Panc1 (cell line): ENCODE data around the gene STX3. TPM values are rescaled to one million over a fixed set of nuclear protein-coding genes. Genes with fewer than 3 reads are reported as not detected.

Experiments
- ATAC-seq: fragments of 200-7000 bp; cut with Tn5 transposase; 2 replicates; pipeline ENCODE4 v1.9.1; 2020; ENCODE audit warnings: mild to moderate bottlenecking, moderate library complexity
- BruUV-seq: library from RNA; stranded (reverse); fragments of 400-500 nt; replicated peaks from 2 replicates; lab custom pipeline; 2021; lab: Mats Ljungman, UMichigan
- CTCF ChIA-PET: fragments of 300-600 bp; sonication (Branson Sonifier 250); formaldehyde crosslinking; loops from one replicate; lab custom pipeline; 2022; ENCODE audit warnings: antibody characterized with exemption; lab: Charles Lee
- POLR2A ChIA-PET: fragments of 300-600 bp; sonication (Branson Sonifier 250); formaldehyde crosslinking; loops from one replicate; lab custom pipeline; 2022; ENCODE audit warnings: antibody characterized with exemption; lab: Charles Lee
- DNase-seq: peaks from one replicate; pipeline ENCODE4 v3.0.0-alpha.2; 2010; ENCODE audit warnings: low read depth, low spot score
- H3K27ac ChIP-seq: 2 replicates; pipeline ENCODE4 v1.5.1; 2011; ENCODE audit warnings: mild to moderate bottlenecking, low read length, inconsistent platforms
- H3K27me3 ChIP-seq: fragments of 200-500 bp; sonication (Bioruptor generic); 2 replicates; pipeline ENCODE4 v1.6.0; 2014; ENCODE audit warnings: low read length, inconsistent platforms; ENCODE audit not compliant: control insufficient read depth, insufficient read depth
- H3K36me3 ChIP-seq: fragments of 200-500 bp; sonication (Bioruptor generic); 2 replicates; pipeline ENCODE4 v1.5.1; 2014; ENCODE audit warnings: inconsistent platforms, mild to moderate bottlenecking, low read length, moderate library complexity; ENCODE audit not compliant: control insufficient read depth, insufficient read depth
- H3K4me1 ChIP-seq: 2 replicates; pipeline ENCODE4 v1.5.1; 2011; ENCODE audit warnings: inconsistent platforms, mild to moderate bottlenecking, low read length, moderate library complexity; ENCODE audit not compliant: control insufficient read depth, insufficient read depth
- H3K4me3 ChIP-seq, 2 experiments: 2 replicates each; pipeline ENCODE4 v1.5.1; 2011 to 2012; ENCODE audit warnings: low read depth in 2 of 2, low read length in 2 of 2, mild to moderate bottlenecking in 2 of 2, inconsistent platforms in 1 of 2, moderate library complexity in 1 of 2
- H3K9me3 ChIP-seq: fragments of 200-500 bp; sonication (Bioruptor generic); 2 replicates; pipeline ENCODE4 v1.5.1; 2014; ENCODE audit warnings: low read depth, mild to moderate bottlenecking, inconsistent platforms, low read length, moderate library complexity; ENCODE audit not compliant: control insufficient read depth, insufficient read depth
- POLR2AphosphoS5 ChIP-seq: IDR thresholded peaks from 2 replicates; pipeline ENCODE4 v1.6.1; 2012; ENCODE audit warnings: mild to moderate bottlenecking, low read depth, low read length, moderate library complexity
- SIN3A ChIP-seq: IDR thresholded peaks from 2 replicates; pipeline ENCODE4 v1.6.1; 2012; ENCODE audit warnings: low read depth, mild to moderate bottlenecking, low read length, moderate library complexity, borderline replicate concordance; ENCODE audit not compliant: insufficient read depth
- TCF7L2 ChIP-seq: IDR thresholded peaks from 2 replicates; pipeline ENCODE4 v1.6.1; 2011; ENCODE audit warnings: mild to moderate bottlenecking, low read depth, low read length, inconsistent platforms
- in situ Hi-C: cut with HindIII; loops from 2 replicates; pipeline ENCODE4 v1.10.0; 2016; ENCODE audit warnings: low sequenced_read_pairs, low pct_unique_long_range_greater_than_20kb
- intact Hi-C: fragments of 100-400 bp; cut with micrococcal nuclease; formaldehyde crosslinking; loops from one replicate; pipeline ENCODE4 v1.10.0; 2022; ENCODE audit not compliant: unreplicated experiment
- total RNA-seq: library from RNA; stranded (reverse); gene quantifications from one replicate; pipeline ENCODE4 v1.2.1, GENCODE V29; 2021; ENCODE audit not compliant: unreplicated experiment
- TF ChIP-seq, protein P1 (sequence below): fragments of 450-650 bp; IDR thresholded peaks from 2 replicates; pipeline ENCODE4 v1.5.1; 2017; ENCODE audit warnings: mild to moderate bottlenecking
- TF ChIP-seq, protein P2 (sequence below), 2 experiments: IDR thresholded peaks; 2 replicates each; pipeline ENCODE4 v1.6.1; 2011 to 2012; ENCODE audit warnings: low read depth in 2 of 2, control low read depth in 1 of 2, low read length in 1 of 2, mild to moderate bottlenecking in 1 of 2, moderate library complexity in 1 of 2; ENCODE audit not compliant: insufficient read depth in 1 of 2

The STX3 gene
- total RNA-seq, 1 experiment from 2014 or later = 34.8 TPM

DNA sequence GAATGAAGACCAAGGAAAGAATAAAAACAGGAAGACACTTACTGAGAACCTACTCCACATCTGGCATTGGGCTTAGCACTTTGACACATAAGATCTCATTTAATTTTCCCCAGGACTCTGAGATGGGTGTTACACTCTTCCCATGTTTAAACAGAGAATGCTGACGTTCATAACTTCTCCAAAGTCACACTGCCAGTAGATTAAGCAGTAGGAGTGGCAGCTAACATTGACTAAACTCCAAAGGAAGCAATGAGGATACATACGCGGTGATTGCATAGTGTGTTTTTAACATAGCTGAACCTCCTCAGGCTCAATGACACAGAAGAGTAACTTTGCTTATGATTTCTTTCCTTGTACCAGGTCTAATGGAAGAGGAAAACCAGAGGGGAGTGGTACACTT is 27.0 kb upstream of the STX3 start:
- ChIA-PET POLR2A (interaction anchor here (0.6 kb wide), 1 partner anchor 77 kb away, joined by 3 read pairs; no protein-coding TSS in a partner anchor), CTCF (no interaction called here)
- no peak for TF ChIP-seq TCF7L2
- no peak for TF ChIP-seq POLR2AphosphoS5
- TF ChIP-seq, protein P1, sequence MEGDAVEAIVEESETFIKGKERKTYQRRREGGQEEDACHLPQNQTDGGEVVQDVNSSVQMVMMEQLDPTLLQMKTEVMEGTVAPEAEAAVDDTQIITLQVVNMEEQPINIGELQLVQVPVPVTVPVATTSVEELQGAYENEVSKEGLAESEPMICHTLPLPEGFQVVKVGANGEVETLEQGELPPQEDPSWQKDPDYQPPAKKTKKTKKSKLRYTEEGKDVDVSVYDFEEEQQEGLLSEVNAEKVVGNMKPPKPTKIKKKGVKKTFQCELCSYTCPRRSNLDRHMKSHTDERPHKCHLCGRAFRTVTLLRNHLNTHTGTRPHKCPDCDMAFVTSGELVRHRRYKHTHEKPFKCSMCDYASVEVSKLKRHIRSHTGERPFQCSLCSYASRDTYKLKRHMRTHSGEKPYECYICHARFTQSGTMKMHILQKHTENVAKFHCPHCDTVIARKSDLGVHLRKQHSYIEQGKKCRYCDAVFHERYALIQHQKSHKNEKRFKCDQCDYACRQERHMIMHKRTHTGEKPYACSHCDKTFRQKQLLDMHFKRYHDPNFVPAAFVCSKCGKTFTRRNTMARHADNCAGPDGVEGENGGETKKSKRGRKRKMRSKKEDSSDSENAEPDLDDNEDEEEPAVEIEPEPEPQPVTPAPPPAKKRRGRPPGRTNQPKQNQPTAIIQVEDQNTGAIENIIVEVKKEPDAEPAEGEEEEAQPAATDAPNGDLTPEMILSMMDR = no peak
- no peak for TF ChIP-seq SIN3A
- TF ChIP-seq, protein P2, sequence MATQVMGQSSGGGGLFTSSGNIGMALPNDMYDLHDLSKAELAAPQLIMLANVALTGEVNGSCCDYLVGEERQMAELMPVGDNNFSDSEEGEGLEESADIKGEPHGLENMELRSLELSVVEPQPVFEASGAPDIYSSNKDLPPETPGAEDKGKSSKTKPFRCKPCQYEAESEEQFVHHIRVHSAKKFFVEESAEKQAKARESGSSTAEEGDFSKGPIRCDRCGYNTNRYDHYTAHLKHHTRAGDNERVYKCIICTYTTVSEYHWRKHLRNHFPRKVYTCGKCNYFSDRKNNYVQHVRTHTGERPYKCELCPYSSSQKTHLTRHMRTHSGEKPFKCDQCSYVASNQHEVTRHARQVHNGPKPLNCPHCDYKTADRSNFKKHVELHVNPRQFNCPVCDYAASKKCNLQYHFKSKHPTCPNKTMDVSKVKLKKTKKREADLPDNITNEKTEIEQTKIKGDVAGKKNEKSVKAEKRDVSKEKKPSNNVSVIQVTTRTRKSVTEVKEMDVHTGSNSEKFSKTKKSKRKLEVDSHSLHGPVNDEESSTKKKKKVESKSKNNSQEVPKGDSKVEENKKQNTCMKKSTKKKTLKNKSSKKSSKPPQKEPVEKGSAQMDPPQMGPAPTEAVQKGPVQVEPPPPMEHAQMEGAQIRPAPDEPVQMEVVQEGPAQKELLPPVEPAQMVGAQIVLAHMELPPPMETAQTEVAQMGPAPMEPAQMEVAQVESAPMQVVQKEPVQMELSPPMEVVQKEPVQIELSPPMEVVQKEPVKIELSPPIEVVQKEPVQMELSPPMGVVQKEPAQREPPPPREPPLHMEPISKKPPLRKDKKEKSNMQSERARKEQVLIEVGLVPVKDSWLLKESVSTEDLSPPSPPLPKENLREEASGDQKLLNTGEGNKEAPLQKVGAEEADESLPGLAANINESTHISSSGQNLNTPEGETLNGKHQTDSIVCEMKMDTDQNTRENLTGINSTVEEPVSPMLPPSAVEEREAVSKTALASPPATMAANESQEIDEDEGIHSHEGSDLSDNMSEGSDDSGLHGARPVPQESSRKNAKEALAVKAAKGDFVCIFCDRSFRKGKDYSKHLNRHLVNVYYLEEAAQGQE (IDR thresholded peaks at IDR 0.05; ENCODE audit: insufficient read depth in 1 of 2, low read depth in 2 of 2, low read length in 1 of 2) = no peak
- ATAC-seq = no peak
- BruUV-seq = no TSS peak
- no peaks in the 10 kb centered on the region for H3K27me3 ChIP-seq
- intact Hi-C loops = no loop called here
- no peak for DNase-seq
- H3K9me3 ChIP-seq = no peaks in the 10 kb centered on the region
- in situ Hi-C loops = no loop called here
- H3K4me1 ChIP-seq = no peaks in the 10 kb centered on the region
- no peaks in the 10 kb centered on the region for H3K36me3 ChIP-seq
- H3K27ac ChIP-seq = no peak overlapping the region
- no peak overlapping the region for H3K4me3 ChIP-seq

DNA sequence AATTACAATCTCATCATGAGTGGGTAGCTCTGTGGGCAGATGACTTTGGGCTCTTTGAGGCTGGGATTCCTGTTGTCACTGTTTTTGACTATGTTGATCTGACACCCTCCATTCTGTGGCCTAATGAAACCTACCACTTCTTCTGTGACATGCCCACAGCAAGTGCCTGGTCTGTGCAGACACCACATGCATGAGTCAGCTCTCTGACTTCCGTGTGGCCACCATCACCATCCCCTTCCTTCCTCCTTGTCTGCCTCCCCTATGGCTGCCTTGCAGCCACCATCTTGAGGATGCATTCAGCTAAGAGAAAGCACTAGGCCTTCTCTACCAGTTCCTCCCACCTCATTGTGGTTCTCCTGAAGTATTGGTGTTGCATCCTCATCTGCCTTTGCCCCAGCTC is 26.3 kb upstream of the STX3 start:
- DNase-seq (no peak), ATAC-seq (no peak)
- Histone ChIP-seq H3K4me3 (no peak overlapping the region), H3K4me1 (no peaks in the 10 kb centered on the region), H3K36me3 (no peaks in the 10 kb centered on the region), H3K9me3 (no peaks in the 10 kb centered on the region), H3K27me3 (no peaks in the 10 kb centered on the region), H3K27ac (no peak overlapping the region)
- ChIA-PET POLR2A (no interaction called here), CTCF (no interaction called here)
- intact Hi-C loops = no loop called here
- no TSS peak for BruUV-seq
- in situ Hi-C loops = no loop called here
- TF ChIP-seq, protein P2 (IDR thresholded peaks at IDR 0.05; ENCODE audit: insufficient read depth in 1 of 2, low read depth in 2 of 2, low read length in 1 of 2) = no peak
- TF ChIP-seq SIN3A = no peak
- TF ChIP-seq TCF7L2 = no peak
- TF ChIP-seq, protein P1 = no peak
- TF ChIP-seq POLR2AphosphoS5 = no peak
